ENCODE results near the gene MUCL3. TPM values are rescaled to one million over a fixed set of nuclear protein-coding genes. Genes with fewer than 3 reads are reported as not detected.
"Not testable (repeated sequence)": the region's sequence is repeated elsewhere in the genome, so short reads cannot be mapped to it uniquely, and the experiment has no call there.

MUCL3 gene
- total and polyA plus RNA-seq, 2 donors (not counting 1 experiment from before 2014, with no cell fraction given): not detected

- CTCF ChIA-PET: no interaction called here
- H3K4me3 Mint-ChIP-seq: peak overlapping the region; percentile 10
- H3K9me3 ChIP-seq (ENCODE audit: control extremely low read depth in 1 of 3, control insufficient read depth in 2 of 3, insufficient read depth in 1 of 3, low read length in 2 of 3): no peaks in the 10 kb centered on the region
- H3K79me2 ChIP-seq (ENCODE audit: control insufficient read depth, insufficient read depth, low read length): no peaks in the 10 kb centered on the region
- WGBS (ENCODE audit: insufficient coverage): 4% methylated on average over 4 of the region's 5 CpGs
- no peaks in the 10 kb centered on the region for H3K9me3 Mint-ChIP-seq (ENCODE audit: insufficient read depth)
- H3K9ac ChIP-seq (ENCODE audit: low read length): no peak overlapping the region
- no peaks in the 10 kb centered on the region for H4K20me1 ChIP-seq (ENCODE audit: control insufficient read depth, insufficient read depth, low read length, poor library complexity, severe bottlenecking)
- DNase-seq (no peak), ATAC-seq (ENCODE audit: low read depth) (no peak)
- no peaks in the 10 kb centered on the region for H3K27me3 Mint-ChIP-seq
- H3K27ac Mint-ChIP-seq: peak overlapping the region; percentile 8
- peaks cover 17 to 27% of the 10 kb centered on the region in 2 donors for H3K4me1 ChIP-seq (ENCODE audit: control insufficient read depth in 2 of 2, insufficient read depth in 2 of 2, low read length in 2 of 2)
- no peaks in the 10 kb centered on the region for H3K27me3 ChIP-seq (replicated peaks in 1 of 4; ENCODE audit: control extremely low read depth in 1 of 4, control insufficient read depth in 3 of 4, insufficient read depth in 4 of 4, low read length in 3 of 4)
- H3K4me2 ChIP-seq (replicated peaks; ENCODE audit: low read depth, low read length, poor library complexity, severe bottlenecking): peak overlapping the region; percentile 39
- H2AFZ ChIP-seq (ENCODE audit: insufficient read depth, low read depth, low read length, poor library complexity, severe bottlenecking): peak overlapping the region; percentile 5
- peaks cover 18% of the 10 kb centered on the region for H3K4me1 Mint-ChIP-seq
- no peak for TF ChIP-seq EZH2 (IDR thresholded peaks at IDR 0.05; ENCODE audit: borderline replicate concordance, insufficient read depth, low read depth, low read length, poor library complexity, severe bottlenecking)
- TF ChIP-seq, protein P1, sequence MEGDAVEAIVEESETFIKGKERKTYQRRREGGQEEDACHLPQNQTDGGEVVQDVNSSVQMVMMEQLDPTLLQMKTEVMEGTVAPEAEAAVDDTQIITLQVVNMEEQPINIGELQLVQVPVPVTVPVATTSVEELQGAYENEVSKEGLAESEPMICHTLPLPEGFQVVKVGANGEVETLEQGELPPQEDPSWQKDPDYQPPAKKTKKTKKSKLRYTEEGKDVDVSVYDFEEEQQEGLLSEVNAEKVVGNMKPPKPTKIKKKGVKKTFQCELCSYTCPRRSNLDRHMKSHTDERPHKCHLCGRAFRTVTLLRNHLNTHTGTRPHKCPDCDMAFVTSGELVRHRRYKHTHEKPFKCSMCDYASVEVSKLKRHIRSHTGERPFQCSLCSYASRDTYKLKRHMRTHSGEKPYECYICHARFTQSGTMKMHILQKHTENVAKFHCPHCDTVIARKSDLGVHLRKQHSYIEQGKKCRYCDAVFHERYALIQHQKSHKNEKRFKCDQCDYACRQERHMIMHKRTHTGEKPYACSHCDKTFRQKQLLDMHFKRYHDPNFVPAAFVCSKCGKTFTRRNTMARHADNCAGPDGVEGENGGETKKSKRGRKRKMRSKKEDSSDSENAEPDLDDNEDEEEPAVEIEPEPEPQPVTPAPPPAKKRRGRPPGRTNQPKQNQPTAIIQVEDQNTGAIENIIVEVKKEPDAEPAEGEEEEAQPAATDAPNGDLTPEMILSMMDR (IDR thresholded peaks at IDR 0.05): no peak
- peak overlapping the region in 1 of 5 experiments; percentile 6 for H3K4me3 ChIP-seq (ENCODE audit: control extremely low read depth in 1 of 5, extremely low read depth in 1 of 5, insufficient read depth in 1 of 5, low read depth in 2 of 5, low read length in 4 of 5)
- intact Hi-C loops (cut with micrococcal nuclease): no loop called here
- POLR2A ChIA-PET: no interaction called here
- H3K36me3 ChIP-seq (replicated peaks in 1 of 2; ENCODE audit: control extremely low read depth in 1 of 2, control insufficient read depth in 1 of 2, extremely low read depth in 1 of 2, insufficient read depth in 2 of 2, low read length in 1 of 2): peaks cover 0 to 19% of the 10 kb centered on the region in 2 experiments
- H3K27ac ChIP-seq (ENCODE audit: low read length in 2 of 2): peak overlapping the region in 1 of 2 donors; percentile 10
These were observed 38.1 kb upstream of the MUCL3 start for GRCh38 chr6:30902709-30903108.

- Mint-ChIP-seq H3K4me1 (peaks cover 23% of the 10 kb centered on the region), H3K4me3 (no peak overlapping the region), H3K27ac (no peak overlapping the region), H3K9me3 (ENCODE audit: insufficient read depth) (no peaks in the 10 kb centered on the region), H3K27me3 (no peaks in the 10 kb centered on the region)
- POLR2A ChIA-PET: interaction anchor here (0.7 kb wide), 1 partner anchor 561 kb away, joined by 12 read pairs; no protein-coding TSS in a partner anchor
- Histone ChIP-seq H3K4me3 (ENCODE audit: control extremely low read depth in 1 of 5, extremely low read depth in 1 of 5, insufficient read depth in 1 of 5, low read depth in 2 of 5, low read length in 4 of 5) (peak overlapping the region in 1 of 5 experiments; percentile 6), H3K27me3 (replicated peaks in 1 of 4; ENCODE audit: control extremely low read depth in 1 of 4, control insufficient read depth in 3 of 4, insufficient read depth in 4 of 4, low read length in 3 of 4) (no peaks in the 10 kb centered on the region), H3K4me2 (replicated peaks; ENCODE audit: low read depth, low read length, poor library complexity, severe bottlenecking) (peak overlapping the region; percentile 39), H3K79me2 (ENCODE audit: control insufficient read depth, insufficient read depth, low read length) (peaks cover 2% of the 10 kb centered on the region), H3K4me1 (ENCODE audit: control insufficient read depth in 2 of 2, insufficient read depth in 2 of 2, low read length in 2 of 2) (peaks cover 17 to 28% of the 10 kb centered on the region in 2 donors), H4K20me1 (ENCODE audit: control insufficient read depth, insufficient read depth, low read length, poor library complexity, severe bottlenecking) (no peaks in the 10 kb centered on the region), H3K9me3 (ENCODE audit: control extremely low read depth in 1 of 3, control insufficient read depth in 2 of 3, insufficient read depth in 1 of 3, low read length in 2 of 3) (no peaks in the 10 kb centered on the region), H3K27ac (ENCODE audit: low read length in 2 of 2) (peak overlapping the region in 1 of 2 donors; percentile 10), H3K9ac (ENCODE audit: low read length) (no peak overlapping the region), H3K36me3 (replicated peaks in 1 of 2; ENCODE audit: control extremely low read depth in 1 of 2, control insufficient read depth in 1 of 2, extremely low read depth in 1 of 2, insufficient read depth in 2 of 2, low read length in 1 of 2) (peaks cover 0 to 14% of the 10 kb centered on the region in 2 experiments), H2AFZ (ENCODE audit: insufficient read depth, low read depth, low read length, poor library complexity, severe bottlenecking) (peak overlapping the region; percentile 5)
- intact Hi-C loops (cut with micrococcal nuclease): no loop called here
- TF ChIP-seq, protein P1 (IDR thresholded peaks at IDR 0.05): no peak
- TF ChIP-seq EZH2 (IDR thresholded peaks at IDR 0.05; ENCODE audit: borderline replicate concordance, insufficient read depth, low read depth, low read length, poor library complexity, severe bottlenecking): no peak
- ATAC-seq (ENCODE audit: low read depth) (no peak), DNase-seq (peak; percentile 54)
- 38% methylated on average over 3 of the region's 4 CpGs for WGBS (ENCODE audit: insufficient coverage)
- CTCF ChIA-PET: no interaction called here
These were observed 37.5 kb upstream of the MUCL3 start for GRCh38 chr6:30903236-30903635.

DNA sequence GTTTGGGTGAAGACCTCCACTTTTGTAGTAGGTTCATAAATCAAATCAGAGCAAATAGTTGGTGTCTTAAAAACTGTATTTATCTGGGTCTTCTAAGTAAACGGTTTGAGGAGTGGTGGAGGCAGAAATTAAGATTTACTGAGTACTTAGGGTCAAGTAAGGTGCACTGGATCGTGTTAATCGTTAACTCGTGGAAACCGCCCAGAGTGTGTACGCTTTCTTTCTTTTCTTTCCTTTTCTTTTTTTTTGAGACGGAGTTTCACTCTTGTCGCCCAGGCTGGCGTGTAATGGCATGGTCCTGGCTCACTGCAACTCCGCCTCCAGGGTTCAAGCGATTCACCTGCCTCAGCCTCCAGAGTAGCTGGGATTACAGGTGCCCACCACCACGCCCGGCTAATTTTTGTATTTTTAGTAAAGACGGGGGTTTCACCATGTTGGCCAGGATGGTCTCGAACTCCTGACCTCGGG is 33.4 kb upstream of the MUCL3 start:
- POLR2A ChIA-PET: interaction anchor here (0.6 to 1.0 kb wide), 3 partner anchors 24 to 443 kb away, joined by 3 to 9 read pairs (median 7); no protein-coding TSS in a partner anchor
- Histone ChIP-seq H3K4me2 (replicated peaks; ENCODE audit: low read depth, low read length, poor library complexity, severe bottlenecking) (peak overlapping the region; percentile 93), H3K4me1 (ENCODE audit: control insufficient read depth in 2 of 2, insufficient read depth in 2 of 2, low read length in 2 of 2) (peaks cover 21 to 34% of the 10 kb centered on the region in 2 donors), H2AFZ (ENCODE audit: insufficient read depth, low read depth, low read length, poor library complexity, severe bottlenecking) (peak overlapping the region; percentile 90), H3K4me3 (ENCODE audit: control extremely low read depth in 1 of 5, extremely low read depth in 1 of 5, insufficient read depth in 1 of 5, low read depth in 2 of 5, low read length in 4 of 5) (peak overlapping the region; percentile 71 to 99 (median 89)), H3K9ac (ENCODE audit: low read length) (peak overlapping the region; percentile 86), H3K36me3 (replicated peaks in 1 of 2; ENCODE audit: control extremely low read depth in 1 of 2, control insufficient read depth in 1 of 2, extremely low read depth in 1 of 2, insufficient read depth in 2 of 2, low read length in 1 of 2) (peaks cover 0 to 17% of the 10 kb centered on the region in 2 experiments)
- H4K20me1 ChIP-seq (ENCODE audit: control insufficient read depth, insufficient read depth, low read length, poor library complexity, severe bottlenecking); DNase-seq; H3K27ac ChIP-seq (ENCODE audit: low read length in 2 of 2); H3K27me3 ChIP-seq (replicated peaks in 1 of 4; ENCODE audit: control extremely low read depth in 1 of 4, control insufficient read depth in 3 of 4, insufficient read depth in 4 of 4, low read length in 3 of 4); H3K9me3 Mint-ChIP-seq (ENCODE audit: insufficient read depth); H3K27ac Mint-ChIP-seq; H3K27me3 Mint-ChIP-seq; H3K9me3 ChIP-seq (ENCODE audit: control extremely low read depth in 1 of 3, control insufficient read depth in 2 of 3, insufficient read depth in 1 of 3, low read length in 2 of 3); H3K79me2 ChIP-seq (ENCODE audit: control insufficient read depth, insufficient read depth, low read length); ATAC-seq (ENCODE audit: low read depth): not testable (repeated sequence)
- CTCF ChIA-PET: interaction anchor here (0.7 to 1.5 kb wide), 7 partner anchors 24 to 180 kb away, joined by 3 to 4 read pairs (median 3); no protein-coding TSS in a partner anchor
- 62% methylated on average over 16 of the region's 16 CpGs for WGBS (ENCODE audit: insufficient coverage)
- Mint-ChIP-seq H3K4me1 (peaks cover 27% of the 10 kb centered on the region), H3K4me3 (peak overlapping the region; percentile 100)
- intact Hi-C loops (cut with micrococcal nuclease): loop anchor here (5.0 kb wide), 1 partner anchor 290 kb away; the partner anchor contains the start of genes MRPS18B and PPP1R10
